ENCODE measurements around the gene PRKCE. TPM values are rescaled to one million over a fixed set of nuclear protein-coding genes. Genes with fewer than 3 reads are reported as not detected.

Gene PRKCE
- total RNA-seq, result 15.7 TPM

DNA sequence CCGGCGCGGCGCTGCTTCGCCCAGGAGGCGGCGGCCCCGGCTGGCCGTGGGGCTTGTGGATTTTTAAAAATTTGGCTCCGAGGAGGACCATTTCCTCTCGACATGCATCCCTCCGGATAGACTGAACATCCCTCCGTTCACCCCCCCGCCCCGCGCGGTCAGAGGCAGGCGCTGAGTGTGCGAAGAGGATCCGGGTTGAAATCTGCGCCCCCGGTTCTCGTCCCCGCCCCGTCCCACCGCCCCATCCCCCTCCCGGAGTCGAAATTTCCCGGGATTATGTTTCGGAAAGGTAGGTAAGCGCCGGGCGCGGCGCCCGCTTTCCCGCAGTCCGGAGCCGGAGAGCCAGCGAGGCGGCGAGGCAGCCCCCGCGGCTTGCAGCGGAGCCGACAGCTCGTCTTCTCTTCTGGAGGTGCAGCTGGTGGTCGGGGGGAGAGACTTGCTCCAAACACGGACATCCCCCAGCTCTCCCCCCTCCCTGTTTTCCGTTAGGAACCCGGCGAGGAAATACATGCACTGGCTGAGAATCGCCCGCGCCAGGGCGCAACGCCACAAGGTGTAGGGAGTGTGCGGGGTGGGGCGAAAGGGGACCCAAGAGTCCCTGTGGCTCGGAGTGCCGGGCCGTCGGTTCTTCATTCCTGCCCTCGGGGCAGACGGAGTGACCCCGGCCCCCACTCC is at the start of gene PRKCE:
Gene PRKCE (plus strand): TSS at position 261 of the 675 bp plus-strand sequence.
- DNase-seq, result peak; percentile 65

DNA sequence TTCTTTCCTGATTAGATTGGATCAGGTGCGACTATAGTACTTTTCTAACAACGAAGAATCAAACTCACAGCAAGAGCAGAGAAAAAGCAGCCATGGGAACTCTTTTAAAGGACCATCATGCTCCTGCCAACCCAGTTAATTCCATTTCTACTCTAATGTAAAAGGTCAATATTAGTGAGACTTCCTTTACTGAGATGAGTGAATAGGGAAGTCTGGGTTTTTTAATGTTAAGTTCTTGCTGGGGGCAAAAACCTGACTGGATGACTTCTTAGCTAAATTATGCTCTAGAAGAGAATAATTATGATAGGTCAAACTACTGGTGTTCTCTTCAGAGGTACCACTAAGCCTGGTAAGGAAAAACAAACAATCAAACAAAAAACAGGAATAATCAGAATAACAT is 48.9 kb upstream of the PRKCE start:
- DNase-seq, result no peak

DNA sequence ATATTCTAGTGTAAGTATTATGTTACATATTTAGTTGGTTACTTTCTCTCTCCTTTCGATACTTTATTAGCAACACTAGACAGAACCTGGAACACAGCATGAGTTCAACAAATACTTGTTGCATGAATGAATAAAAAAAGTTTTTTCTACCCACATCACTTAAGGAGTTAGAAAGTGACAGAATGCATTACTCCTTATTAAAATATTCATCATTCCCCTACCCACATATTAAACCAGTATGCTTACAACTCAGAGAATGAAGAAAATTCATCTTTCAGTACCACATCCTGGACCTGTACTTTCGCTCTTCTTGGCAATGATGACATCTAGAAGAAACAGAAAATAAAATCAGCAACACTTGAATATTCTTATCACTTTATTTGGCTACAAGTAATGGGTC is 46.4 kb upstream of the PRKCE start:
- no peak for DNase-seq

GRCh38 chr2:45606796-45607195 is 44.7 kb upstream of the PRKCE start:
- no peak for DNase-seq

DNA sequence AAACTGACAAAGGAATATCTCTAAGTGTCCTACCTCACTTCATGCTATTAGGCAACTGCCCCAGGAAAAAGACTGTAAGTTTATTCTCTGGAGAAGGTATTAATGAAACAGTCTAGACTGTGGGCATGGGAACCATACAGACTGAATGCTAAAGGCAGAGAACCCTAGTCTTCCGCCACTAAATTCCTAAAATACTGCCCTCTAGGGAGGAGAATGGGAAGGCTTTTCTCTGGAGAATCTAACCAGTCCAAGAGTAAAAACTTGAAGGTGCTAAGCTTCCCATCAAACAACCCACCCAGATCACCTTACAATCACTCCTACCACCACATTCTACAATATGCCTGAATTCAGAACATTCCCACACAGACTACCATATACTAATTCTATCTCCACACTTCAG is 43.8 kb upstream of the PRKCE start:
- DNase-seq, result no peak

GRCh38 chr2:45610281-45611019 is 41.0 kb upstream of the PRKCE start:
- peak; percentile 78 for DNase-seq

DNA sequence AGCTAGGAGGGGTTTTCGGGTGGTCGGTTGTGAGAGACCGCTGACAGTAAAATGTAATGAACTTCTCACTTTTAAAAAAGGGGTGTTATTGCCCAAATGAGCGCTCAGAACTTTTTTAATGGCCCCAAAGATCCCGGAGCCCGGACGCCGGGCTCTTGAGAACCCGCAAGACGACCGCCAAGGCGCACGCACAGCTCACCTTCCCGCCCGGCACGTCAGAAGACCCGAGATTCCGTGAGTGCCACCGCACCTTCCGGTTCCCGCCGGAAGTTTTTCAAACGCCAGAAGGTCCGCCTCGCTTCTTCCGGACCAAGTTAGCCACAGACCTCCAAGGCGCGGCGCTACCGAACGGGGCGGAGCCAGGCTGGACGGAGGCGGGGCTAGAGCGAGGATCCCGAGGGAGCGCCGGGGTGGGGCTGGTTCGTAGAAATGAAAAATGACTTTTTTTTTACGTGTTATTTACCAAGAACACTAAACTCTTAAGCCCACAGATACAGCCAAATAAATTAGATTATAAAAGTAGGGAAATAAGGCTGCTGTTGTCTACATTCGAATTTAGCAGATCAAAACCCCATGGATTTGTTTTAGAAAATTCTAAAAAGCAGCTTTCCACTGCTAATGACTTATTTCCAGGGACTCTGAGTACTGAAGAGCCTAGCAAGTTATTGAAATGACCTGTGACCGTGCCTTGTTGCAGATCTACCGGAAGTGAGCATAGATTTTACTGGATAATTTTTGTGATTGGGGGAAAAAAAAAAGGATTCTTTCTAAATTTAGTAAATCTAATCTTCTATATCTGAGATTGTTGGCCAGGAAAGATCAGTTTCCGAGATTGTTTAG is 40.2 kb upstream of the PRKCE start, which contains the start of gene SRBD1:
Gene SRBD1 (minus strand): TSS at position 248 of the 840 bp plus-strand sequence. CDS start 5,826 bp downstream, outside the sequence.
- DNase-seq, result peak; percentile 97

DNA sequence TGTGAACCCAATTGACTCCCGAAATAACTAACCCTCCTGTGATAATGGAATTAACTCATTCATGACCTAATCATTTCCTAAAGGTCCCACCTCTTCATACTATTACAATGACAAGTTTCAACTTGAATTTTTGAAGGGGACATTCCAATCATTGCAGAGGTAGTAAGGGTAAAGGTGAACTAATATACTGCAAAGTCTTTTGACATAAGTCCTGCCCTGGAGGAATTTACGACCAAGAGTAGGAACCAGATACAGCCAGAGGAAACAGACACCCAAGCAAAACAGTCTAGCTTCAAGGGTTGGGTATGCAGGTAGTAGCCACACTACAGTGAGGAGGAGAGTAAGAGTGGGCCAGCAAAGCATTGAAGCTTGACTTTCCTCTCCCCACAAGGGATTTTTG is 39.2 kb upstream of the PRKCE start:
- DNase-seq, result no peak

GRCh38 chr2:45612731-45613130 is 38.7 kb upstream of the PRKCE start:
- DNase-seq, result no peak

- no peak for DNase-seq
Measured at GRCh38 chr2:45614330-45614729, 37.1 kb upstream of the PRKCE start.

- no peak for DNase-seq
Measured at GRCh38 chr2:45614871-45615415, 36.5 kb upstream of the PRKCE start.

DNA sequence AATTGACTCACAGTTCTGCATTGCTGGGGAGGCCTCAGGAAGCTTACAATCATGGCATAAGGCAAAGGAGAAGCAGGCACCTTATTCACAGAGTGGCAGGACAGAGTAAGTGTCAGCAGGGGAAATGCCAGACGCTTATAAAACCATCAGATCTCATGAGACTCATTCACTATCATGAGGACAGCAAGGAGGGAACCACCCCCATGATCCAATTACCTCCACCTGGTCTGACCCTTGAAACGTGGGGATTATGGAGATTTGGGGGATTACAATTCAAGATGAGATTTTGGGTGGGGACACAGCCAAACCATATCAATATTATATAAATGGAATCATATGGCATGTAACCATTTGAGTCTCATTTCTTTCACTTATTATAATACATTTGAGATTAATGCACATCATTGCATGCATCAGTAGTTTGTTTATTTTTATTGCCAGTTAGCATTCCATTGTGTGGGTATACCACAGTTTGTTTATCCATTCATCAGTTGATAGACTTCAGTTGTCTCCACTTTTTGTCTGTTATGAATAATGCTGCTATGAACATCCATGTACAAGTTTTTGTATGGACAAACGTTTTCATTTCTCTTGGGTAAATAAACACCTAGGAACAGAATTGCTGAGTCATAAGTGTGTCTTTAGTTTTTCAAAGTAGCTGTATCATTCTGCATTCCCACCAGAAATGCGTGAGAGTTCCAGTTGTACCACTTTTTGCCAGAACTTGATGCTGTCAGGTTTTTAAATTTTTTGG is 34.6 kb upstream of the PRKCE start:
- no peak for DNase-seq

DNA sequence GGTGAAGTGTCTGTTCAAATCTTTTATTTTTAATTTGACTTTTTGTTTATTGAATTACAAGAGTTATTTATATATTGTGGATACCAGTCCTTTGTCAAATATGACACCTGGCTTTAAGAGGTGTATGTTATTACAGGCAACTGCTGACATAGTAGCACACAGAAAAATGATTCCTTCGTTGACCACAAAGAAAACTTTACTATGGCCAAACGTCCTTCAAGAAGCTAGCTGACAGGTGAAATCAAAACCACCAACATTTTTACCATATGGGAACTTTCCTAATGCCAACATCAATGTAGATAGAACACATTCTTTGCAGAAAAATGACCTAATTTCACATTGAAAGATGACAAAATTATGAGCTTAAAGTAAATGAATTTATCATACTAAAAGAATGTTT is 34.0 kb upstream of the PRKCE start:
- DNase-seq, result no peak

DNA sequence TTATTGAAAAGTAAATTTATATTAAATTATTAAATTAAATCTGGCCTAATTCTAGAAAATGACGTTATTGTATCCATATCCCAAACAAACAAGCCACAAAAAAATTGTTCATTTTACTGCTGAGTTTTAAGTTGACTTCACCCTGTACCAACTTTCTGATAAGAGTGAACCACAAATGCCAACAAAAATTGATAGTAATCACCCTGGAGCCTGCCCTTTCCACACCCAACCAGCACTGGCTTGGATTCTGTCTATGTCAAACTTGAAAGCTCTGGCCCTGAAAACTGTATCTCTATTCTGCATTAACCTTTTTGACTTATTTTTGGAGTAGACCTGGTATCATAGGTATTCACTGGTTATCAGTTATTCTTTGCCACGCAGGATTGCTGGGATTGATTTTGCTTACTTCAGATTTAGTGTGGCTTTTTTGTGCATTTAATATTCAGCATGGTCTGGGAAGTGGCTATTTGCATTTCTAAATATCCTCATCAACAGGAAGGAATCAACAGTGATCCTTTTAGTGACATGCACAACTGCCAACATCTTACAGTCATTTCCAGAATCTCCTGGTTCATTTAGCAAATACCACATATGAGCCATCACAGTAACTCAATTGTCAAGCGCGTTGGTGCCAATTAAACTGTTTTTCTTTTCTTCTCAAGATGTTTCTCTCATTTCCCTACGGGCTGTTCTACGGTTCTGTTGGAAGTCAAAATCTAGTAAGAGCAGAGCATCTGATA is 29.0 kb upstream of the PRKCE start:
- DNase-seq, result no peak

DNA sequence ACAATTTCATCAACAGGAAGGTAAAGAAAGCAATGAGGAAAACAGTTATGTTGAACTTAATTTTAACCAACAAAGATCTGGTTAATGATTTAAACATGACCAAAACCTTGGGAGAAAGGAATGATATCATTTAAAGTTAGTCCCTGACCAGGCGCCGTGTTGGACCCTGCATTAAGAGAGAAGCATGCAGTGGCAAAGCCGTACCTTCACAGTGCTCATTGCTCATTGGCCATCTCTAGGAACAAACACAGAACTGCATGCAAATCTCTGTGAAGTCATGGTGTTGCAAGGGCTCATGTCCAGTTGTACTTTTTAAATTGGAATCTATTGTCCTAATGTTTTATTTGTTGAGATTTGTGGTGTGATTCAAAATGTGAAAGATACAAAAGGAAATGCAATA is 28.4 kb upstream of the PRKCE start:
- DNase-seq, result no peak

DNA sequence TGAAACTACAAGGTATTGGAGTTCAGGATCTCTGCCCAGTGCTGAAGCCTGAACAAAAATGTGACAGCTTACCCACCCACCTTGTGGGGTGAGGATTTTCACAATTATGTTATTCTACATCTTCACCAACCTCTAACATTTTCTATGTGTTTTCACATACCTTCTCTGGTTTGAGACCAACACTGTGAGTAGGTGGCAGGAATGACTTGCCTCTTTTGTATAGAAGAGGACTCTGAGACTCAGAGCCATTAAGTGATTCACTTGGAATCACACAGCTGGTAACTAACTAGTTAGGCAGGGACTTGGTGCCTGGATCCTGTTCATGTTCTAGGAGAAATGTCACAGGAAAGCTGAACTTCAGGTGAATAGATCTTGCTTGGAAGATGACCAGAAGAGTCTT is 25.7 kb upstream of the PRKCE start:
- DNase-seq, result no peak

GRCh38 chr2:45626387-45627221 is 24.9 kb upstream of the PRKCE start:
- DNase-seq, result no peak

DNA sequence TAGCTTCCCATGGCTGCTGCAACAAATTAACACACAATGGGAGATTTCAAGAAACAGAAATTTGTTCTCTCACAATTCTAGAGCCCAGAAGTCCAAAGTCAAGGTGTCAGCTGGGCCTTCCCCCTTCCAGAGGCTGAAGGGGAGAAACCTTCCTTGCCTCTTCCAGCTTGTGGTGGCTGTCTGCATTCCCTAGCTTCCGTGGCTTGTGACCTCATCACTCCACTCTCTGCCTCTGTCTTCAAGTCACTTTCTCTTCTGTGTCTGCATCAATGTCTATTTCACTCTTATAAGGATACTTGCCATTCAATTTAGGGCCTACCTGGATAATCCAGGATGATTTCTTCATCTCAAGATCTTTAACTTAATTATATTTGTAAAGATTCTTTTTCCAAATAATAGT is 23.6 kb upstream of the PRKCE start:
- DNase-seq, result no peak

DNA sequence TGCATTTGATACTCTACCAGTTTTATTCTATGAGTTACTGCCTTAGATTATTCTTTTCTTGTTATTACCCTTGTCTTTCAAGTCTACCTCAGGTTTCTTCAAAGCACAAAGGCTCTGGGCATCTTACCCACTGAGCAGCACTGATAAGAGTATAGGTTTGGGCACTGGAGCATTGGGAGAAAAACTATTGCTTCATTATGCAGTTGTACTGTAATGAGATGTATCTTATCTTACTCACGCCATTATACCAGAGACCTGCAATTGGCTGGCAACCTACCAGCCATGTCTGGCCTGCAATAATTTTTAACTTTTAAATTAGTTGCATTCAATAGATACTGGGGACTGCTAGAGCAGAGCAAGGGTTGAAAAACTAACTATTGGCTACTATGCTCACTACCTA is 21.5 kb upstream of the PRKCE start:
- DNase-seq, result no peak

GRCh38 chr2:45631319-45631718 is 20.2 kb upstream of the PRKCE start:
- DNase-seq, result no peak

Data from tongue (tissue), 2 donors.